ENCODE data around the gene NOP9.

The NOP9 gene

DNA sequence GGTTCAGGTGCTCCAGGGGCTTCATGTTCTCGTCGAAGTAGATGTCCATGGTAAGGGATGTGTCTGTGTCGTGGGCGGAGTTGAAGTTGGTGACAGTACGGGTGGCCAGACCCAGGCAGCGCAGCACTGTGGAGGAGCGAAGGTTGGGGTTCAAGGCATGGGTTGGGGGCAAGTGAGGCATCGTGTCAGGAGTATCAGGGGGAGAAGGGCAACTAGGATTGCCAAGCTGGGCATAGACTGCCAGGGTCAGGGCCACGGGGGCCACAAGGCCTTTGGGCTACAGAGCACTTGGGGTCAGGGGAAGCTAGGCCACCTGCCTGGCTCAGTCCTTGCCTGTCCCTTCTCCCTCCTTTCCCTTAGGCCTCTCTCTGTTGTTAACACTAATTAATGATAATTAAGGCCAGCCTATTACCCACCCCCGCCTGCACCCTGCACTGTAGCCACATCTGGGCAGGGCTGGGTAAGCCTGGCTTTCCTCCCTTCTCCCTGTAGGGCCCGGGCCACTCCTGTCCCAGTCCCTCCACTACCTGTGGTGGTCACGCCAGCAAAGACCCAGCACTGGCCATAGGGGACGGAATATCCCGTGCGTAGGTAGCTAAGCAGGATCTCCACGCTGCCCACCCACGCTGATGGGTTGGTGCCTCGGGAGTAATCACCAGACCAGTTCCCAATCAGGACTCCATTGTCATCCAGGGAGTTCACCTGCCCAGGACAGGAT, 40.9 kb upstream of the NOP9 start:
- TF ChIP-seq FOXP2 (optimal IDR thresholded peaks at IDR 0.05; ENCODE audit: borderline replicate concordance, extremely low read depth, extremely low read length, insufficient read depth) (no peak), TAF1 (IDR thresholded peaks at IDR 0.05; ENCODE audit: borderline replicate concordance, insufficient read depth, low read length) (no peak), SIN3A (IDR thresholded peaks at IDR 0.05; ENCODE audit: borderline replicate concordance, insufficient read depth, low read length) (no peak), REST (IDR thresholded peaks at IDR 0.05; ENCODE audit: insufficient read depth in 1 of 2, low read depth in 2 of 2, low read length in 2 of 2) (no peak), POLR2AphosphoS5 (IDR thresholded peaks at IDR 0.05; ENCODE audit: low read depth, low read length) (no peak)

GRCh38 chr14:24259282-24260025, 40.2 kb upstream of the NOP9 start:
- TF ChIP-seq REST (IDR thresholded peaks at IDR 0.05; ENCODE audit: insufficient read depth in 1 of 2, low read depth in 2 of 2, low read length in 2 of 2) (no peak), SIN3A (IDR thresholded peaks at IDR 0.05; ENCODE audit: borderline replicate concordance, insufficient read depth, low read length) (no peak), FOXP2 (optimal IDR thresholded peaks at IDR 0.05; ENCODE audit: borderline replicate concordance, extremely low read depth, extremely low read length, insufficient read depth) (no peak), POLR2AphosphoS5 (IDR thresholded peaks at IDR 0.05; ENCODE audit: low read depth, low read length) (no peak), TAF1 (IDR thresholded peaks at IDR 0.05; ENCODE audit: borderline replicate concordance, insufficient read depth, low read length) (no peak)

DNA sequence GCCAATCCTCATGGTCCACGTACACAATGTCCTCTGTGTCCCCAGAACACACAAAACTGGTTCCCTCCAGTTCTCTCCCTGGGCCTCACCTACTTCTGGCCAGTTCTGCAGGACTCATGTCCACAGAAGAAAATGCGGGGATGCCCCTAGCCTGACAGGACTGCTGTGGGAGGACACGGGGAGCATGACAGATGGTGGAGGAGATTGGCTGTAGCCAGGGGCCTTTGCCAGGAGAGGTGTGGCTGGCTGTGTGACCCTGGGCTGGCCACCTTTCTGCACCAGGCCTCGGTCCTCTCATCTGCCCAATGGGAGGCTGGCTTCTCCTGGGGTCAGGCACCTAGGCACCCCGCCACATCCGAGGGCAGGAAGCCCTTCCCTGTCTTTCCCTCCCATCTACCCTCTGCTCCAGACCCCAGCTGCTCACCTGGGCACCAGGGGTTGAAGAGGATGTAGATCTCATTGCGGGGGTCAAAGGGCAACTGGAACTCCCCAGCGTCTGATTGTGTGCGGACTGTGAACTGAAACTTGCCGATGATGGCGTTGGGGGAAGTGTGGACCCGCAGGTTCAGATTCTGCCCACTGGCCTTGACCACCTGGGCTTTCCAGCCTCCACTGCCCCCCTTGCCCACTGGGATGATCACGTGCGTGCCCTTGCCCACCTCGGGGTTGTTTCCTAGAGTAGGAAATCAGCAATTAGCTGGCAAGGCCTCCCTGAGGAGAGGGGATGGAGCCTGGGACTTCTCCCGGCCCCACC, 39.4 kb upstream of the NOP9 start:
- TF ChIP-seq REST (IDR thresholded peaks at IDR 0.05; ENCODE audit: insufficient read depth in 1 of 2, low read depth in 2 of 2, low read length in 2 of 2) (no peak), POLR2AphosphoS5 (IDR thresholded peaks at IDR 0.05; ENCODE audit: low read depth, low read length) (no peak), FOXP2 (optimal IDR thresholded peaks at IDR 0.05; ENCODE audit: borderline replicate concordance, extremely low read depth, extremely low read length, insufficient read depth) (no peak), TAF1 (IDR thresholded peaks at IDR 0.05; ENCODE audit: borderline replicate concordance, insufficient read depth, low read length) (no peak), SIN3A (IDR thresholded peaks at IDR 0.05; ENCODE audit: borderline replicate concordance, insufficient read depth, low read length) (no peak)

GRCh38 chr14:24260780-24261157, 38.9 kb upstream of the NOP9 start:
- TF ChIP-seq POLR2AphosphoS5 (IDR thresholded peaks at IDR 0.05; ENCODE audit: low read depth, low read length) (no peak), SIN3A (IDR thresholded peaks at IDR 0.05; ENCODE audit: borderline replicate concordance, insufficient read depth, low read length) (no peak), REST (IDR thresholded peaks at IDR 0.05; ENCODE audit: insufficient read depth in 1 of 2, low read depth in 2 of 2, low read length in 2 of 2) (no peak), TAF1 (IDR thresholded peaks at IDR 0.05; ENCODE audit: borderline replicate concordance, insufficient read depth, low read length) (no peak), FOXP2 (optimal IDR thresholded peaks at IDR 0.05; ENCODE audit: borderline replicate concordance, extremely low read depth, extremely low read length, insufficient read depth) (no peak)

Measured in PFSK-1 (cell line).